SIG-M5 (cell line): ENCODE measurements around the gene NDUFC2.
"Not testable (repeated sequence)": the region's sequence is repeated elsewhere in the genome, so short reads cannot be mapped to it uniquely, and the experiment has no call there.

Experiments
- DNase-seq: peaks from one replicate; lab custom pipeline; 2025; lab: John Stamatoyannopoulos, UW

The NDUFC2 gene

GRCh38 chr11:78080084-78080817 is 589 bp upstream of the NDUFC2 start:
- no peak for DNase-seq

GRCh38 chr11:78078218-78079167 is 1.2 kb downstream of the NDUFC2 start:
- no peak for DNase-seq

GRCh38 chr11:78077592-78077991 is 2.1 kb downstream of the NDUFC2 start:
- not testable (repeated sequence) for DNase-seq

GRCh38 chr11:78076733-78077403 is 2.8 kb downstream of the NDUFC2 start:
- no peak for DNase-seq

GRCh38 chr11:78074756-78075155 is 4.9 kb downstream of the NDUFC2 start:
- no peak for DNase-seq

- DNase-seq, result no peak
Observed at GRCh38 chr11:78072455-78072854, 7.2 kb downstream of the NDUFC2 start.

GRCh38 chr11:78071717-78072116 is 7.9 kb downstream of the NDUFC2 start:
- DNase-seq, result no peak

- DNase-seq, result no peak
Observed at GRCh38 chr11:78070621-78071020, 9.0 kb downstream of the NDUFC2 start.

- DNase-seq, result no peak
Observed at GRCh38 chr11:78069465-78069864, 10.2 kb downstream of the NDUFC2 start.

GRCh38 chr11:78067704-78068103 is 12.0 kb downstream of the NDUFC2 start:
- no peak for DNase-seq

GRCh38 chr11:78066471-78066870 is 13.2 kb downstream of the NDUFC2 start:
- no peak for DNase-seq

GRCh38 chr11:78065203-78065602 is 14.5 kb downstream of the NDUFC2 start:
- DNase-seq, result no peak

GRCh38 chr11:78063440-78064181 is 16.1 kb downstream of the NDUFC2 start, which contains the start of gene THRSP:
TSS of gene THRSP (plus strand) at chr11:78063861. CDS start at chr11:78063882, 21 bp downstream.
- no peak for DNase-seq

GRCh38 chr11:78062671-78063070 is 17.0 kb downstream of the NDUFC2 start:
- no peak for DNase-seq

GRCh38 chr11:78061921-78062311 is 17.7 kb downstream of the NDUFC2 start:
- no peak for DNase-seq

- DNase-seq, result no peak
Observed at GRCh38 chr11:78061088-78061920, 18.4 kb downstream of the NDUFC2 start.

- no peak for DNase-seq
Observed at GRCh38 chr11:78060533-78060932, 19.1 kb downstream of the NDUFC2 start.

- DNase-seq, result not testable (repeated sequence)
Observed at GRCh38 chr11:78059749-78060328, 19.8 kb downstream of the NDUFC2 start.

- no peak for DNase-seq
Observed at GRCh38 chr11:78057462-78058055, 22.1 kb downstream of the NDUFC2 start.

- DNase-seq, result no peak
Observed at GRCh38 chr11:78056093-78056492, 23.6 kb downstream of the NDUFC2 start.
